H1 (cell line): Measurements from ENCODE around the gene TRAPPC2. TPM values are rescaled to one million over a fixed set of nuclear protein-coding genes. Genes with fewer than 3 reads are reported as not detected.

Experiments used
- CTCF ChIA-PET: fragments of 300-600 bp; sonication (Branson Sonifier 250); formaldehyde crosslinking; loops from one replicate; lab custom pipeline; 2021; ENCODE audit not compliant: partially characterized antibody; lab: Charles Lee
- POLR2A ChIA-PET: fragments of 300-600 bp; sonication (Branson Sonifier 250); formaldehyde crosslinking; loops from one replicate; lab custom pipeline; 2021; ENCODE audit warnings: inconsistent platforms; ENCODE audit not compliant: partially characterized antibody; lab: Charles Lee
- DNase-seq, 2 experiments: peaks; one replicate each; pipeline versions ENCODE4 v3.0.0 to v3.0.0-alpha.2; 2010 to 2022; ENCODE audit warnings: low spot score in 2 of 2, low read depth in 1 of 2, mixed read lengths in 1 of 2
- FAIRE-seq: peaks from 2 replicates; lab custom pipeline; 2011; peaks lifted over from hg19 to GRCh38; lab: Jason Lieb, UNC
- H2AFZ ChIP-seq: 2 replicates; pipeline ENCODE4 v1.8.1; 2012; ENCODE audit warnings: low read length, inconsistent platforms
- H2AK5ac ChIP-seq: 2 replicates; pipeline ENCODE4 v1.6.1; 2013; ENCODE audit warnings: low read depth, low read length
- H2BK120ac ChIP-seq: replicated peaks from 2 replicates; pipeline ENCODE3; 2013; ENCODE audit warnings: low read depth, low read length, inconsistent platforms
- H2BK12ac ChIP-seq: 2 replicates; pipeline ENCODE4 v1.6.1; 2013; ENCODE audit warnings: low read depth, low read length
- H2BK15ac ChIP-seq: 2 replicates; pipeline ENCODE4 v1.6.1; 2013; ENCODE audit warnings: low read length
- H2BK20ac ChIP-seq: 2 replicates; pipeline ENCODE4 v1.6.1; 2013; ENCODE audit warnings: low read length
- H2BK5ac ChIP-seq: 2 replicates; pipeline ENCODE4 v1.6.1; 2013; ENCODE audit warnings: low read depth, low read length
- H3K14ac ChIP-seq: 2 replicates; pipeline ENCODE4 v1.6.1; 2013; ENCODE audit warnings: inconsistent platforms; ENCODE audit not compliant: insufficient read length
- H3K18ac ChIP-seq: 2 replicates; pipeline ENCODE4 v1.6.1; 2013; ENCODE audit warnings: low read length; ENCODE audit errors: extremely low read depth
- H3K23ac ChIP-seq: 2 replicates; pipeline ENCODE4 v1.6.1; 2013; ENCODE audit warnings: inconsistent platforms; ENCODE audit not compliant: insufficient read length
- H3K23me2 ChIP-seq: 2 replicates; pipeline ENCODE4 v1.6.1; 2013; ENCODE audit warnings: low read depth, low read length
- H3K27ac ChIP-seq: 2 replicates; pipeline ENCODE4 v1.6.1; 2011; ENCODE audit warnings: low read depth, low read length, inconsistent platforms
- H3K27me3 ChIP-seq, 4 experiments: replicated peaks in 1 of 4; 1 replicate in 1 of 4; 2 replicates in 3 of 4; pipeline versions ENCODE4 v1.6.1 to v1.8.1; 2011 to 2013; ENCODE audit warnings: low read length in 3 of 4, mild to moderate bottlenecking in 3 of 4, inconsistent platforms in 2 of 4, mixed read lengths in 2 of 4, moderate library complexity in 1 of 4; ENCODE audit not compliant: control insufficient read depth in 3 of 4, insufficient read depth in 3 of 4; ENCODE audit errors: extremely low read depth in 1 of 4
- H3K36me3 ChIP-seq, 4 experiments: 2 replicates each; pipeline versions ENCODE4 v1.6.1 to v1.8.1; 2011 to 2013; ENCODE audit warnings: mild to moderate bottlenecking in 4 of 4, low read length in 3 of 4, moderate library complexity in 2 of 4, control low read depth in 1 of 4, inconsistent platforms in 1 of 4; ENCODE audit not compliant: insufficient read depth in 4 of 4, control insufficient read depth in 2 of 4
- H3K4ac ChIP-seq: replicated peaks from 2 replicates; pipeline ENCODE3; 2013; ENCODE audit warnings: low read length, low read depth, mixed read lengths, inconsistent platforms; ENCODE audit not compliant: insufficient read length
- H3K4me1 ChIP-seq, 4 experiments: replicated peaks in 1 of 4; 1 replicate in 1 of 4; 2 replicates in 3 of 4; pipeline versions ENCODE4 v1.6.1 to v1.8.1; 2011 to 2013; ENCODE audit warnings: low read length in 3 of 4, inconsistent platforms in 2 of 4, mixed read lengths in 1 of 4; ENCODE audit not compliant: insufficient read depth in 4 of 4, control insufficient read depth in 3 of 4
- H3K4me2 ChIP-seq, 2 experiments: 2 replicates each; pipeline versions ENCODE4 v1.6.1 to v1.8.1; 2011 to 2013; ENCODE audit warnings: low read depth in 2 of 2, low read length in 2 of 2, control low read depth in 1 of 2, inconsistent platforms in 1 of 2, mild to moderate bottlenecking in 1 of 2; ENCODE audit not compliant: insufficient read depth in 1 of 2
- H3K4me3 ChIP-seq, 4 experiments: fragments of 200-600, 300-600 bp in 1 of 4; sonication (generic), shearing (Covaris generic), sonication (Bioruptor Twin) in 1 of 4; 2 replicates each; pipeline versions ENCODE4 v1.5.1 to v1.8.1; 2011 to 2016; ENCODE audit warnings: low read length in 4 of 4, low read depth in 3 of 4, control low read depth in 2 of 4, inconsistent platforms in 2 of 4, mild to moderate bottlenecking in 2 of 4, mixed read lengths in 1 of 4, moderate library complexity in 1 of 4; ENCODE audit not compliant: insufficient read depth in 2 of 4; ENCODE audit errors: extremely low read depth in 1 of 4
- H3K56ac ChIP-seq: replicated peaks from 2 replicates; pipeline ENCODE3; 2013; ENCODE audit warnings: low read depth, mild to moderate bottlenecking, mixed read lengths, low read length, inconsistent platforms; ENCODE audit not compliant: insufficient read length
- H3K79me1 ChIP-seq: 2 replicates; pipeline ENCODE4 v1.6.1; 2013; ENCODE audit warnings: low read depth, low read length, control low read depth
- H3K79me2 ChIP-seq, 2 experiments: 2 replicates each; pipeline versions ENCODE4 v1.6.1 to v1.8.1; 2012 to 2013; ENCODE audit warnings: low read length in 2 of 2, mild to moderate bottlenecking in 2 of 2, inconsistent platforms in 1 of 2; ENCODE audit not compliant: insufficient read depth in 2 of 2, control insufficient read depth in 1 of 2
- H3K9ac ChIP-seq, 4 experiments: replicated peaks in 1 of 4; 1 replicate in 1 of 4; 2 replicates in 3 of 4; pipeline versions ENCODE4 v1.6.1 to v1.8.1; 2011 to 2013; ENCODE audit warnings: low read depth in 3 of 4, low read length in 3 of 4, control low read depth in 2 of 4, mild to moderate bottlenecking in 2 of 4, moderate library complexity in 2 of 4, inconsistent platforms in 1 of 4; ENCODE audit errors: extremely low read depth in 1 of 4
- H3K9me3 ChIP-seq, 2 experiments: 2 replicates each; pipeline versions ENCODE4 v1.6.1 to v1.8.1; 2012 to 2013; ENCODE audit warnings: mild to moderate bottlenecking in 2 of 2, moderate library complexity in 2 of 2, control low read depth in 1 of 2, inconsistent platforms in 1 of 2, low read depth in 1 of 2, low read length in 1 of 2, mixed read lengths in 1 of 2; ENCODE audit not compliant: insufficient read depth in 2 of 2
- H4K20me1 ChIP-seq, 2 experiments: replicated peaks in 1 of 2; 2 replicates each; pipeline versions ENCODE3 to v1.8.1; 2011 to 2013; ENCODE audit warnings: inconsistent platforms in 2 of 2, low read length in 2 of 2, mild to moderate bottlenecking in 1 of 2; ENCODE audit not compliant: insufficient read depth in 2 of 2, control insufficient read depth in 1 of 2
- H4K5ac ChIP-seq: 2 replicates; pipeline ENCODE4 v1.6.1; 2013; ENCODE audit warnings: low read length, low read depth, mixed read lengths, inconsistent platforms; ENCODE audit not compliant: insufficient read length
- H4K8ac ChIP-seq: 2 replicates; pipeline ENCODE4 v1.8.0; 2013; ENCODE audit warnings: mild to moderate bottlenecking, moderate library complexity, low read length, inconsistent platforms; ENCODE audit not compliant: insufficient read depth; ENCODE audit errors: extremely low read depth
- H4K91ac ChIP-seq: replicated peaks from 2 replicates; pipeline ENCODE3; 2013; ENCODE audit warnings: low read length, mixed read lengths, inconsistent platforms; ENCODE audit not compliant: insufficient read length
- EP300 ChIP-seq, 2 experiments: IDR thresholded peaks; 1 replicate in 1 of 2; 2 replicates in 1 of 2; pipeline ENCODE4 v1.6.1; 2011 to 2012; ENCODE audit warnings: low read depth in 2 of 2, low read length in 2 of 2, mild to moderate bottlenecking in 2 of 2, borderline replicate concordance in 1 of 2, inconsistent platforms in 1 of 2, moderate library complexity in 1 of 2
- NRF1 ChIP-seq: IDR thresholded peaks from 2 replicates; pipeline ENCODE4 v1.6.1; 2011; ENCODE audit warnings: mild to moderate bottlenecking, low read depth, low read length, improper control_type of control experiment
- POLR2AphosphoS5 ChIP-seq: IDR thresholded peaks from 2 replicates; pipeline ENCODE4 v1.6.1; 2011; ENCODE audit warnings: low read depth, low read length
- RXRA ChIP-seq: IDR thresholded peaks from 2 replicates; pipeline ENCODE4 v1.6.1; 2011; ENCODE audit warnings: low read depth, mild to moderate bottlenecking, low read length, moderate library complexity; ENCODE audit not compliant: insufficient read depth
- SIRT6 ChIP-seq: IDR thresholded peaks from one replicate; pipeline ENCODE4 v1.7.1; 2012; ENCODE audit warnings: low read length, inconsistent platforms
- SP1 ChIP-seq: IDR thresholded peaks from 2 replicates; pipeline ENCODE4 v1.6.1; 2011; ENCODE audit warnings: low read depth, low read length
- TAF1 ChIP-seq: IDR thresholded peaks from 2 replicates; pipeline ENCODE4 v1.6.1; 2011; ENCODE audit warnings: mild to moderate bottlenecking, low read depth, low read length
- TAF7 ChIP-seq: optimal IDR thresholded peaks from 2 replicates; pipeline ENCODE3; 2011; ENCODE audit warnings: low read depth, mild to moderate bottlenecking, inconsistent platforms, low read length, moderate library complexity, borderline replicate concordance
- TBP ChIP-seq: IDR thresholded peaks from 2 replicates; pipeline ENCODE4 v1.6.1; 2011; ENCODE audit warnings: low read depth, low read length, improper control_type of control experiment
- WGBS, 2 experiments: shearing (Covaris generic) in 1 of 2; methylation state at CpG; one replicate each; pipeline versions ENCODE4 v1.1.6 to v1.1.7; 2013 to 2015; ENCODE audit warnings: low lambda C conversion rate in 2 of 2, mixed read lengths in 2 of 2, inconsistent platforms in 1 of 2, low coverage in 1 of 2, missing lambda C conversion rate in 1 of 2; ENCODE audit not compliant: insufficient replicate concordance in 2 of 2, insufficient coverage in 1 of 2, insufficient read length in 1 of 2; ENCODE audit errors: extremely low coverage in 1 of 2, missing lambda C conversion rate in 1 of 2; 5-methylcytosine and 5-hydroxymethylcytosine counted together
- polyA plus RNA-seq, 7 experiments: library from polyadenylated mRNA; depleted of rRNA in 3 of 7; stranded (reverse) in 5 of 7; unstranded in 2 of 7; fragments of >200 nt in 5 of 7; fragments of 200-250 nt in 2 of 7; gene quantifications; 1 replicate in 5 of 7; 2 replicates in 1 of 7; 4 replicates in 1 of 7; pipeline versions ENCODE4 v1.2.1 to v1.2.3, GENCODE V29; 2011 to 2013; ENCODE audit warnings: missing spikeins in 2 of 7, mixed read lengths in 2 of 7
- total RNA-seq: library from RNA; stranded (reverse); fragmentation: NEBNext Ultra II Directional; extraction: Animal tissue kit (Norgen Biotek cat#: 25700); gene quantifications from 2 replicates; pipeline ENCODE4 v1.2.1, GENCODE V29; 2021

TRAPPC2 gene
- total and polyA plus RNA-seq, 2 of the 8 experiments (the other 6 are each of a cell fraction or from before 2014, with no cell fraction given) = 6.7 to 10.8 TPM

DNA sequence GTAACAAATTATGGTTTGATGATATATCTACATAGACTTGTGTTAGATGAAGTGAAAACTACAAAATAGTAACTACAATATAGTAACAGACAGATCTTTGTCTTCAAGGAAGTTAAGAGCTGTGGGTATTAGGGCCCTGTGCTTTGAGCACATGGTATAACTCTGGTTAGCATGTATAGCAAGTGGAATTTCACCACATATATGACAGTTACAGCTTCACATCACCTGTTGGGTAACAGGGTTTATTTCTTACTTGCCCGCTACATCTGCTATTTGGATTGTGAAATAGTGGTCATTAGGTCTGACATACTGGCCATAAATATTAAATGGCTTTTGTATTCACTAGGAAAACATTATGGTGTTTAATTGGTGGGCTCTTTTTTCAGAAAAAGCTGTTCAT is 20.3 kb upstream of the TRAPPC2 start:
- FAIRE-seq (no peak), DNase-seq (no peak)
- no peak overlapping the region for H3K56ac ChIP-seq
- no peaks in the 10 kb centered on the region for H3K79me1 ChIP-seq
- no peak overlapping the region for H2BK12ac ChIP-seq
- WGBS, 2 experiments = 86% methylated on average over 1 of the region's 1 CpG; no CpG with 5 or more reads in 1 of the 2 experiments
- H3K23me2 ChIP-seq = no peaks in the 10 kb centered on the region
- no peak overlapping the region for H3K27ac ChIP-seq
- H4K5ac ChIP-seq = no peak overlapping the region
- H4K91ac ChIP-seq = no peak overlapping the region
- H3K79me2 ChIP-seq = no peaks in the 10 kb centered on the region
- no peak overlapping the region for H2BK15ac ChIP-seq
- no peak overlapping the region for H3K9ac ChIP-seq
- H4K8ac ChIP-seq = no peak overlapping the region
- no peak for TF ChIP-seq POLR2AphosphoS5
- no peak for TF ChIP-seq TAF7
- TF ChIP-seq TAF1 = no peak
- no peak for TF ChIP-seq NRF1
- no peak for TF ChIP-seq SP1
- TF ChIP-seq RXRA = no peak
- no peak for TF ChIP-seq EP300 (IDR thresholded peaks at IDR 0.05; ENCODE audit: borderline replicate concordance in 1 of 2, low read depth in 2 of 2, low read length in 2 of 2)
- TF ChIP-seq SIRT6 = no peak
- TF ChIP-seq TBP = no peak
- no peak overlapping the region for H2AFZ ChIP-seq
- H2BK20ac ChIP-seq = no peak overlapping the region
- peaks cover 0 to 59% (median 16%) of the 10 kb centered on the region in 4 experiments; a peak in 7 of 8 replicates for H3K36me3 ChIP-seq
- no peak overlapping the region for H3K4me2 ChIP-seq
- ChIA-PET POLR2A (no interaction called here), CTCF (interaction anchor here (1.5 to 1.7 kb wide), 2 partner anchors 8 to 248 kb away, joined by 4 to 8 read pairs; no protein-coding TSS in a partner anchor)
- H3K18ac ChIP-seq = no peak overlapping the region
- H3K4ac ChIP-seq = no peak overlapping the region
- no peak overlapping the region for H2AK5ac ChIP-seq
- H2BK5ac ChIP-seq = no peak overlapping the region
- H3K14ac ChIP-seq = no peak overlapping the region
- H2BK120ac ChIP-seq = no peak overlapping the region
- H3K23ac ChIP-seq = no peak overlapping the region
- H3K4me3 ChIP-seq = no peak overlapping the region
- H3K4me1 ChIP-seq = peaks cover 0 to 2% (median 0%) of the 10 kb centered on the region in 4 experiments; a peak in 1 of 7 replicates
- no peaks in the 10 kb centered on the region for H3K9me3 ChIP-seq
- no peaks in the 10 kb centered on the region for H3K27me3 ChIP-seq
- H4K20me1 ChIP-seq = no peaks in the 10 kb centered on the region
